T-helper 17 cell (primary cell): Measurements from ENCODE around the gene ARF1. TPM values are rescaled to one million over a fixed set of nuclear protein-coding genes. Genes with fewer than 3 reads are reported as not detected.
A peak's percentile ranks its signal among the peaks of the same experiment; 100 is the strongest.

Experiments
- ATAC-seq: fragments of 150-1000 bp; cut with Tn5 transposase; 2 replicates; pipeline ENCODE4 v1.10.0; 2021; ENCODE audit warnings: mild to moderate bottlenecking, moderate library complexity
- DNase-seq, 3 donors: peaks; one replicate each; pipeline versions ENCODE4 v3.0.0 to v3.0.0-alpha.2; 2020 to 2021
- H3K9me3 ChIP-seq: one replicate; pipeline ENCODE4 v1.7.0; 2013; ENCODE audit warnings: low read length, mild to moderate bottlenecking; ENCODE audit not compliant: control insufficient read depth, poor library complexity, severe bottlenecking
- H3K27ac Mint-ChIP-seq: one replicate; pipeline ENCODE4 v1.8.0; 2022; ENCODE audit warnings: mild to moderate bottlenecking, moderate library complexity, mixed read lengths
- H3K27me3 Mint-ChIP-seq: one replicate; pipeline ENCODE4 v1.8.0; 2022; ENCODE audit warnings: mixed read lengths
- H3K36me3 Mint-ChIP-seq: one replicate; pipeline ENCODE4 v1.8.0; 2022; ENCODE audit warnings: low read depth, mixed read lengths
- H3K4me1 Mint-ChIP-seq: one replicate; pipeline ENCODE4 v1.8.0; 2022; ENCODE audit warnings: mild to moderate bottlenecking, mixed read lengths
- H3K4me3 Mint-ChIP-seq: one replicate; pipeline ENCODE4 v1.8.0; 2022; ENCODE audit warnings: mild to moderate bottlenecking, moderate library complexity, mixed read lengths
- total RNA-seq, 4 donors: library from RNA in 2 of 4; stranded (reverse) in 2 of 4; gene quantifications; one replicate each; pipeline ENCODE4 v1.2.3 and lab custom pipeline; 2022 to 2026

Gene ARF1
- total RNA-seq = 100 to 1,000 TPM; 325 to 382 TPM
- total RNA-seq (lab: John Stamatoyannopoulos, UW) = 210 to 280 reads per million in 2 donors

DNA sequence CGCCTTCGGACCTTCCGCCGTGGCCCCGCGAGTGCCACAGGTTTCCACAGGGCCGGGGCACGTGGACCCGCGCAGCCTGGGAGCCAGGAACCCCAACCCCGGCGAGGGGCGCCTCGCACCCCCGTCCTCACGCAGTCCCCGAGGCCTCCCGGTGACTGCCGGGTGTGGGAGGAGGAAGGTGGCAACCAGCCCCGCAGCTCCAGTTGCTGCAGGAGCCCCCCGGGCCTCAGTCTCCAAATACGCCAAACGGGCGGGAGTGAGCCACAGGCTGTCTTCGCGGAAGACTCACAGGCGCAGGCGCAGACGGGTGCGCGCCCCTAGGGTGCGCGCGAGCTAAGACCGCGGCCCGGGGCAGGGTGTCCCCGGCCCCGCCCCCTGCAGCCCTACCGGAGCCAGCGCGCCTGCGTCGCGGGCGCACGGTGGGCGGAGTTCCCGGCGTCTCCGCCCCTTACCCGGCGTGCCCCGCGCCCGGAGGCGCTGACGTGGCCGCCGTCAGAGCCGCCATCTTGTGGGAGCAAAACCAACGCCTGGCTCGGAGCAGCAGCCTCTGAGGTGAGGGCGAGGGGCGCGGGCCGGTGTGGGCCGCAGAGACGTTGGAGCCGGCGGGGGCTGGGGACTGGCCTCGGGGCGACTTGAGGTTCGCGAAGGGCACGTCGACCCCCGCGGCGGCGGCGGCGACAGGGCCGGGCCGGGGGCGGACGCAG lies at the start of gene ARF1:
TSS of gene ARF1 (plus strand) at position 495 of the 704 bp plus-strand sequence. CDS start 14,407 bp downstream, outside the sequence.
- peak; percentile 87 for ATAC-seq
- peaks cover 44% of the 10 kb centered on the region for H3K4me1 Mint-ChIP-seq
- peak; percentile 95 to 96 (median 96) for DNase-seq
- H3K27me3 Mint-ChIP-seq = no peaks in the 10 kb centered on the region
- H3K36me3 Mint-ChIP-seq = no peaks in the 10 kb centered on the region
- peak within 1 kb of the TSS; percentile 94 for H3K27ac Mint-ChIP-seq
- H3K9me3 ChIP-seq = no peaks in the 10 kb centered on the region
- peak within 1 kb of the TSS; percentile 95 for H3K4me3 Mint-ChIP-seq

GRCh38 chr1:228033376-228033775 lies 49.1 kb upstream of the ARF1 start:
- ATAC-seq = no peak
- H3K27ac Mint-ChIP-seq = no peak overlapping the region

DNA sequence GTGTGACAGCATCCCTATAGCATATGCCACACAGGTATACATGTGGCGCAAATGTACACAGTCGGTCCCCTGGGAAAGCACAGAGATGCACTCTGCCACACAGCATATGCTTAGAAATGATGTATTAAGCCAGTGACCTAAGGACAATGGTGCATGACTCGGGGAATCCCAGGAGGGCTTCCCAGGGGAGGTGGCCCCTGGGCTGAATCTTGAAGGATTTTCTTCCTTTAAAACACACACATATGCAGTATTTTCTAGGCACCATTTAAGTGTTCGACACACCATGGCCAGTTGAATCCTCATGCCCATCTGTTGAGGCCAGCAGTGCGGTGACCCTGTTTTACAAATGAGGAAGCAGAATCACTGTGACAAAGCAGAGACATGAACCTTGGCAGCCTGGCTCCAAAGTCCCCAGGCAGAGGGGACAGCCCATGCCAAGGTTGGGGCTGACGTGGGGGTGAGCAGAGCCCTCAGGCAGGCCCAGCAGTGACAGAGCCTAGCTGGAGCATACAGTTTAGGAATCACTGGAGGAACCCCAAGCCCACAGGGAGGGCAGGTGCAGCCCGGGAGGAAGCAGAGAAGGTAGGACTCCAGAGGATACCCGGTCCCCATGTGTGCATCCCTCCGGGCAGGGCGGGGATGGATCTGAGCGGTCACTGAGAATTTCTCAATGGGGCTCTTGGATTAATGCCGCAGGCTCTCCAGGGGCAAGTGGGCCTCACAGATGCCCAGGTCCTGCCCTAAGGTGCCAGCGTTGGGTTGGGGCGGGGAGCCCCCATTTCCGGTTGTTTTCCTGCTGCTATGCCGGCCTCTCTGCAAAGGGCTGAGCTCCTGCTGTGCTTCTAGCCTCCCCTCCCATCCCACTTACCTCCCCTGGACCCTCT lies 47.3 kb upstream of the ARF1 start:
- no peak for DNase-seq
- Mint-ChIP-seq H3K4me3 (no peak overlapping the region), H3K4me1 (peaks cover 2% of the 10 kb centered on the region), H3K27me3 (peaks cover 35% of the 10 kb centered on the region), H3K27ac (no peak overlapping the region), H3K36me3 (peaks cover 2% of the 10 kb centered on the region)
- H3K9me3 ChIP-seq = no peaks in the 10 kb centered on the region
- ATAC-seq = no peak

More at GRCh38 chr1:228033376-228033775, 49.1 kb upstream of the ARF1 start:
- DNase-seq = no peak
- no peaks in the 10 kb centered on the region for H3K9me3 ChIP-seq
- Mint-ChIP-seq H3K4me3 (no peak overlapping the region), H3K4me1 (peaks cover 2% of the 10 kb centered on the region), H3K36me3 (peaks cover 2% of the 10 kb centered on the region), H3K27me3 (peaks cover 35% of the 10 kb centered on the region)

- Mint-ChIP-seq H3K36me3 (peaks cover 2% of the 10 kb centered on the region), H3K4me3 (no peak overlapping the region), H3K4me1 (peaks cover 2% of the 10 kb centered on the region), H3K27me3 (peaks cover 32% of the 10 kb centered on the region), H3K27ac (no peak overlapping the region)
- ATAC-seq (no peak), DNase-seq (no peak)
- H3K9me3 ChIP-seq = no peaks in the 10 kb centered on the region
Observed at GRCh38 chr1:228035844-228036243, 46.7 kb upstream of the ARF1 start.

DNA sequence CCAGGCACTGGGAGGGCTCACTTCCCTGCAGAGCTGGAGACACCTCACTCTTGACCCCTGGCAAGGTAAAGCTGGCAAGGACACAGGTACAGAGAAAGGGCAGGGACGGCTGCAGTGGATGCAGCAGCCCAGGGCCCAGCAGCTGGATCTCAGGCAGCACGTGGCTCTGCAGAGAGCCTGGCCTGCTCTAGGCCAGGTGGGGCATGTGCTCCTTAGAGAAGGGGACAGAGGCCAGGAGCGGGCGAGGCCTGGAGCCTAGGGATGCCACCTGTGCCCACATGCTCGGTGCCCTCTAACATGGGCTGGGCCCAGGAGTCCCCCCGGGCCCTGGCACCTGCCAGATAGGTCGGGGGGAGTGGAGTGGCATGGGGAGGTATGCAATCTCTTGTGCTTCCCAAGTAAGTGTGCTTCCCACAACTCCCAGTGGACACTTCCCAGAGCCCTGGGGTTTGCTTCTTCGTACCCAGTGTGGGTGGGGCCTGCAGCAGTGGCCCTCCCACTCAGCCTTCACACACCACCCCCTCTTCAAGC lies 45.7 kb upstream of the ARF1 start:
- no peak for DNase-seq
- no peak for ATAC-seq
- Mint-ChIP-seq H3K4me3 (no peak overlapping the region), H3K27ac (no peak overlapping the region), H3K36me3 (no peaks in the 10 kb centered on the region), H3K27me3 (peaks cover 23% of the 10 kb centered on the region), H3K4me1 (no peaks in the 10 kb centered on the region)
- no peaks in the 10 kb centered on the region for H3K9me3 ChIP-seq

- peak; percentile 81 for ATAC-seq
- Mint-ChIP-seq H3K27me3 (peaks cover 20% of the 10 kb centered on the region), H3K36me3 (no peaks in the 10 kb centered on the region), H3K27ac (no peak overlapping the region), H3K4me3 (peak overlapping the region; percentile 13), H3K4me1 (no peaks in the 10 kb centered on the region)
- no peak for DNase-seq
- no peaks in the 10 kb centered on the region for H3K9me3 ChIP-seq
Observed at GRCh38 chr1:228037401-228038386, 44.8 kb upstream of the ARF1 start.

GRCh38 chr1:228038387-228039005 lies 44.0 kb upstream of the ARF1 start:
- Mint-ChIP-seq H3K4me1 (no peaks in the 10 kb centered on the region), H3K27me3 (peaks cover 17% of the 10 kb centered on the region), H3K36me3 (no peaks in the 10 kb centered on the region), H3K27ac (no peak overlapping the region), H3K4me3 (no peak overlapping the region)
- ATAC-seq = no peak
- DNase-seq = no peak
- no peaks in the 10 kb centered on the region for H3K9me3 ChIP-seq

GRCh38 chr1:228039006-228039903 lies 43.3 kb upstream of the ARF1 start:
- H3K27ac Mint-ChIP-seq = no peak overlapping the region
- no peaks in the 10 kb centered on the region for H3K4me1 Mint-ChIP-seq
- DNase-seq (no peak), ATAC-seq (no peak)
- no peak overlapping the region for H3K4me3 Mint-ChIP-seq
- H3K27me3 Mint-ChIP-seq = peaks cover 17% of the 10 kb centered on the region
- no peaks in the 10 kb centered on the region for H3K36me3 Mint-ChIP-seq
- no peaks in the 10 kb centered on the region for H3K9me3 ChIP-seq

GRCh38 chr1:228039986-228040385 lies 42.5 kb upstream of the ARF1 start:
- H3K4me1 Mint-ChIP-seq = no peaks in the 10 kb centered on the region
- ATAC-seq (no peak), DNase-seq (no peak)
- H3K27ac Mint-ChIP-seq = no peak overlapping the region
- no peak overlapping the region for H3K4me3 Mint-ChIP-seq
- H3K9me3 ChIP-seq = no peaks in the 10 kb centered on the region
- no peaks in the 10 kb centered on the region for H3K36me3 Mint-ChIP-seq
- H3K27me3 Mint-ChIP-seq = peaks cover 15% of the 10 kb centered on the region

DNA sequence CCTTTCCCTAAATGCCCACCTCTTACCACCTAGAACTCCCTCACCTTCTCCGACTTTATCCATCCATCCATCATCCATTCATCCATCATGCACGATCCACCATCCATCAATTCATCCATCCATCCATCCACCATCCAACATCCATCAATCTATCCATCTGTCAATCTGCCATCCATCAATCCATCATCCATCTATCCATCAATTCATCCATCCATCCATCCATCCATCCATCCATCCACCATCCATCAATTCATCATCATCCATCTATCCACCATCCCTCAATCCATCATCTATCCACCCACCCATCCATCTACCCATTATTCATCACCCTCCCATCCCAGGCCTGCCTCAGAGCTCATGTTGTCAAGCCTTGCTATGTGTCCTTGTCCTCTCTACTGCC lies 41.2 kb upstream of the ARF1 start:
- no peaks in the 10 kb centered on the region for H3K4me1 Mint-ChIP-seq
- no peak overlapping the region for H3K27ac Mint-ChIP-seq
- no peak overlapping the region for H3K4me3 Mint-ChIP-seq
- DNase-seq (no peak), ATAC-seq (no peak)
- no peaks in the 10 kb centered on the region for H3K36me3 Mint-ChIP-seq
- H3K27me3 Mint-ChIP-seq = peaks cover 5% of the 10 kb centered on the region
- H3K9me3 ChIP-seq = no peaks in the 10 kb centered on the region

GRCh38 chr1:228042508-228042907 lies 40.0 kb upstream of the ARF1 start:
- Mint-ChIP-seq H3K36me3 (no peaks in the 10 kb centered on the region), H3K4me1 (no peaks in the 10 kb centered on the region), H3K27me3 (no peaks in the 10 kb centered on the region), H3K27ac (no peak overlapping the region), H3K4me3 (no peak overlapping the region)
- no peak for DNase-seq
- ATAC-seq = no peak
- H3K9me3 ChIP-seq = no peaks in the 10 kb centered on the region
